Heart right ventricle (tissue), 16 donors: ENCODE measurements around the gene UBL5. TPM values are rescaled to one million over a fixed set of nuclear protein-coding genes. Genes with fewer than 3 reads are reported as not detected.

ENCODE experiments used
- ATAC-seq, 8 donors: fragments of 200-7000 bp; cut with Tn5 transposase; one replicate each; pipeline ENCODE4 v1.9.1; 2020; ENCODE audit warnings: mild to moderate bottlenecking in 8 of 8, moderate library complexity in 8 of 8, moderate number of reproducible peaks in 1 of 8
- DNase-seq, 2 donors: peaks; one replicate each; pipeline ENCODE4 v3.0.0-alpha.2; 2020
- H3K27ac ChIP-seq, 10 donors: fragments of 200-600 bp; sonication (generic) in 2 of 10; one replicate each; pipeline versions ENCODE4 v1.5.0 to v1.8.0; 2020 to 2022; ENCODE audit warnings: mild to moderate bottlenecking in 3 of 10
- H3K27me3 ChIP-seq, 7 donors: fragments of 200-600 bp; one replicate each; pipeline ENCODE4 v1.8.0; 2021 to 2022; ENCODE audit warnings: mild to moderate bottlenecking in 2 of 7
- H3K36me3 ChIP-seq, 9 donors: fragments of 200-600 bp; sonication (generic) in 1 of 9; one replicate each; pipeline versions ENCODE4 v1.5.0 to v1.8.0; 2020 to 2022; ENCODE audit warnings: mild to moderate bottlenecking in 2 of 9
- H3K4me1 ChIP-seq, 9 donors: fragments of 200-600 bp; sonication (generic) in 1 of 9; one replicate each; pipeline versions ENCODE4 v1.5.0 to v1.8.0; 2020 to 2022; ENCODE audit warnings: mild to moderate bottlenecking in 4 of 9
- H3K4me3 ChIP-seq, 10 donors: fragments of 200-600 bp; sonication (generic) in 2 of 10; one replicate each; pipeline versions ENCODE4 v1.5.0 to v1.8.0; 2020 to 2022; ENCODE audit warnings: mild to moderate bottlenecking in 7 of 10, moderate library complexity in 2 of 10
- H3K9me3 ChIP-seq, 11 donors: fragments of 200-600 bp in 10 of 11; sonication (generic) in 2 of 11; one replicate each; pipeline versions ENCODE4 v1.5.0 to v1.8.0; 2013 to 2022; ENCODE audit warnings: mild to moderate bottlenecking in 2 of 11, control low read depth in 1 of 11, moderate library complexity in 1 of 11
- WGBS, 2 donors: extraction: QIAGEN DNeasy Blood & Tissue Kit; methylation state at CpG; one replicate each; pipeline ENCODE4 v1.1.7; 2013; ENCODE audit warnings: inconsistent platforms in 1 of 2; 5-methylcytosine and 5-hydroxymethylcytosine counted together
- intact Hi-C, 10 donors: fragments of 100-400 bp; cut with DNase I; formaldehyde crosslinking; loops; one replicate each; pipeline versions ENCODE4 v1.11.1 to v1.14.2; 2022
- polyA plus RNA-seq, 2 donors: library from polyadenylated mRNA; stranded (reverse); fragments of 200-250 nt; gene quantifications; one replicate each; pipeline ENCODE4 v1.2.3, GENCODE V29; 2013
- total RNA-seq, 10 donors: library from RNA; stranded (reverse); fragmentation: NEBNext Ultra II Directional in 3 of 10; extraction: Animal tissue kit (Norgen Biotek cat#: 25700) in 3 of 10; gene quantifications; one replicate each; pipeline versions ENCODE4 v1.2.1 to v1.2.4, GENCODE V29; 2021 to 2023
- TF ChIP-seq, protein P1 (sequence below), 9 donors: fragments of 200-600 bp; sonication (generic) in 2 of 9; IDR thresholded peaks; one replicate each; pipeline versions ENCODE4 v1.5.0 to v1.8.0; 2021 to 2022; ENCODE audit warnings: antibody characterized with exemption in 9 of 9, mild to moderate bottlenecking in 5 of 9, moderate library complexity in 1 of 9
- donor health status: Arrhythmogenic right ventricular cardiomyopathy.
- donor health status: ischemic (EF 13 %, LVEDD 7.1; RV severe dilation, severe dysfunction).
- donor health status: healthy with polysubstance abuse.
- donor health status: DM: no; HTN: yes; CAD: no.
- donor health status: DM: no; HTN: no; CAD: no.
- donor health status: ischemic (EF 25% LVEDD 6.9; RV normal size, moderate dysfunction).
- donor health status: ischemic (EF 25% LVEDD 5.7; RV mildly dilated, moderate dysfunction).
- donor health status: healthy.
- donor health status: DM: yes; HTN: yes; CAD: no.
- donor health status: Ischemic cardiomyopathy.
- donor health status: ischemic (EF 35%, LVEDD 5.7; RV mildly dilated, moderate dysfunction).
- donor health status: nonischemic (EF 11% LVEDD 7.7; RV severe dilation, severe dysfunction).
- donor health status: DM: yes; HTN: yes; CAD: no.
- donor health status: PGD.
- donor health status: ischemic (EF 29% LVEDD 5.4; RV normal size, mild dysfunction).
- donor health status: nonischemic (EF 23%, LVEDD 6.1; RV moderate dilation, normal function).

UBL5 gene
- total and polyA plus RNA-seq, 12 donors, result 483 to 1,564 (median 521) TPM

GRCh38 chr19:9828551-9829063 is 889 bp downstream of the UBL5 start:
- 28 to 30% methylated on average over 13 of the region's 13 CpGs for WGBS, 2 donors
- Histone ChIP-seq H3K9me3 (no peaks in the 10 kb centered on the region), H3K27ac (peak overlapping the region in 7 of 10 donors; percentile 76 to 93 (median 81)), H3K27me3 (no peaks in the 10 kb centered on the region), H3K36me3 (peaks cover 0 to 31% (median 5%) of the 10 kb centered on the region in 9 donors), H3K4me3 (peak overlapping the region; percentile 66 to 96 (median 86)), H3K4me1 (peaks cover 10 to 31% (median 26%) of the 10 kb centered on the region in 9 donors)
- intact Hi-C loops, result no loop called here
- ATAC-seq (no peak), DNase-seq (no peak)
- TF ChIP-seq, protein P1, sequence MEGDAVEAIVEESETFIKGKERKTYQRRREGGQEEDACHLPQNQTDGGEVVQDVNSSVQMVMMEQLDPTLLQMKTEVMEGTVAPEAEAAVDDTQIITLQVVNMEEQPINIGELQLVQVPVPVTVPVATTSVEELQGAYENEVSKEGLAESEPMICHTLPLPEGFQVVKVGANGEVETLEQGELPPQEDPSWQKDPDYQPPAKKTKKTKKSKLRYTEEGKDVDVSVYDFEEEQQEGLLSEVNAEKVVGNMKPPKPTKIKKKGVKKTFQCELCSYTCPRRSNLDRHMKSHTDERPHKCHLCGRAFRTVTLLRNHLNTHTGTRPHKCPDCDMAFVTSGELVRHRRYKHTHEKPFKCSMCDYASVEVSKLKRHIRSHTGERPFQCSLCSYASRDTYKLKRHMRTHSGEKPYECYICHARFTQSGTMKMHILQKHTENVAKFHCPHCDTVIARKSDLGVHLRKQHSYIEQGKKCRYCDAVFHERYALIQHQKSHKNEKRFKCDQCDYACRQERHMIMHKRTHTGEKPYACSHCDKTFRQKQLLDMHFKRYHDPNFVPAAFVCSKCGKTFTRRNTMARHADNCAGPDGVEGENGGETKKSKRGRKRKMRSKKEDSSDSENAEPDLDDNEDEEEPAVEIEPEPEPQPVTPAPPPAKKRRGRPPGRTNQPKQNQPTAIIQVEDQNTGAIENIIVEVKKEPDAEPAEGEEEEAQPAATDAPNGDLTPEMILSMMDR (IDR thresholded peaks at IDR 0.05), result no peak

DNA sequence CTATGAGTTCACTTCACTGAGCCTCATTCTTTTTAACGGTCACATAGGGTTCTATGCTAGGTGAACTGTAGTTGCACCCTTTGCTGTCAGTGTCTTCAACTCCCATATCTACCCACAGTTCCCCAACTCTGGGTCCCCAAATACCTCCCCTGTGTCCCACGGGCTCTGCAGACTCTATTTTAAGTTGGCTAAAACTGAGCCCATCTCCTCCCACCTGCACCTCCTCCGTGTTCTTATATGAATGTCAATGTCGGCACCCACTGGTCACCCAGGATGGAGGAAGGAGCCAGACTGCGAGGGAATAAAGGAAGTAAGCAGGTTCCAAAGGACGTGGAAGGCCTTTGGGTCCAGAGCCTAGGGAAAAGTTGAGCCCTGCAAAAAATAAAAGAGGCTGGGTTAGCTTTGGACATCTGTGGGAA is 6.6 kb downstream of the UBL5 start:
- Histone ChIP-seq H3K9me3 (no peaks in the 10 kb centered on the region), H3K27me3 (no peaks in the 10 kb centered on the region), H3K36me3 (peaks cover 0 to 41% (median 12%) of the 10 kb centered on the region in 9 donors), H3K4me3 (peak overlapping the region in 9 of 10 donors; percentile 88 to 99 (median 98)), H3K4me1 (peaks cover 6 to 34% (median 20%) of the 10 kb centered on the region in 9 donors), H3K27ac (peak overlapping the region in 9 of 10 donors; percentile 11 to 90 (median 69))
- ATAC-seq (no peak), DNase-seq (no peak)
- 53 to 64% methylated on average over 6 of the region's 6 CpGs for WGBS, 2 donors
- intact Hi-C loops, result no loop called here
- TF ChIP-seq, protein P1 (IDR thresholded peaks at IDR 0.05), result no peak

- peaks cover 6 to 36% (median 17%) of the 10 kb centered on the region in 9 donors for H3K4me1 ChIP-seq
- peak within 1 kb of the TSS; percentile 88 to 99 (median 98) for H3K4me3 ChIP-seq
- WGBS, 2 donors, result 0 to 1% methylated on average over 51 to 73 of the region's 73 CpGs
- peak within 1 kb of the TSS; percentile 61 to 90 (median 78) for H3K27ac ChIP-seq
- peak; percentile 99 for DNase-seq
- H3K27me3 ChIP-seq, result no peaks in the 10 kb centered on the region
- H3K36me3 ChIP-seq, result peaks cover 0 to 42% (median 15%) of the 10 kb centered on the region in 9 donors
- TF ChIP-seq, protein P1 (IDR thresholded peaks at IDR 0.05), result peak; percentile 40 to 90 (median 77)
- no peaks in the 10 kb centered on the region for H3K9me3 ChIP-seq
- ATAC-seq, result peak; percentile 97 to 100 (median 100)
- intact Hi-C loops, result no loop called here
These were observed 7.2 kb downstream of the UBL5 start, which contains the start of gene PIN1 for GRCh38 chr19:9834726-9835506. Gene PIN1, plus strand, starts transcription at chr19:9835318. Its CDS starts 27 bp downstream, at chr19:9835345.

- Histone ChIP-seq H3K27ac (peak overlapping the region; percentile 59 to 90 (median 78)), H3K4me3 (peak overlapping the region; percentile 88 to 99 (median 98)), H3K27me3 (no peaks in the 10 kb centered on the region), H3K4me1 (peaks cover 6 to 36% (median 17%) of the 10 kb centered on the region in 9 donors), H3K9me3 (no peaks in the 10 kb centered on the region), H3K36me3 (peaks cover 0 to 42% (median 19%) of the 10 kb centered on the region in 9 donors)
- ATAC-seq, result peak in 5 of 8 donors; percentile 0 to 42 (median 5)
- TF ChIP-seq, protein P1 (IDR thresholded peaks at IDR 0.05), result no peak
- 1 to 2% methylated on average over 27 to 28 of the region's 28 CpGs for WGBS, 2 donors
- DNase-seq, result no peak
- intact Hi-C loops, result no loop called here
These were observed 7.8 kb downstream of the UBL5 start for GRCh38 chr19:9835507-9835949.
